Measurements from ENCODE around the gene PEX7.
A peak's percentile ranks its signal among the peaks of the same experiment; 100 is the strongest.
"Not testable (repeated sequence)": the region's sequence is repeated elsewhere in the genome, so short reads cannot be mapped to it uniquely, and the experiment has no call there.

The PEX7 gene

DNA sequence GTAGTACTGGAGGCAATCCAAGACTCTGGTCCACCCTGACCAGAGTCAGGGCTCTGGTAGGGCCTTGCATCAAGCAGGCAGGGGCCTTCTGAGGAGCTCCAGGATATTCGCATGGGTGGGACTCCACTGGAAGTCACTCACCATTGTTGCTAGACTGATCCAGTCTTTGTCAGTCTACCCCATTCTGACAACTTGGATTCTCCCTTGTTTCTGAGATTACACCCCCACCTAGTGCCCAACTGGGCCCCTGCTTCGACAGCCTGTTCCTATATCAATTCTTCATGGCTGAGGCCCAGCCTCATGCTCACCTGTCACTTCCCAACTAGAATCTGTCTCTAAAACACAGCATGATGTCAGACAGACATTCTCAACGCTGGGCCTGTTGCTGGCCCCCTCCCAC lies 104.9 kb downstream of the PEX7 start:
- TF ChIP-seq, protein P1, sequence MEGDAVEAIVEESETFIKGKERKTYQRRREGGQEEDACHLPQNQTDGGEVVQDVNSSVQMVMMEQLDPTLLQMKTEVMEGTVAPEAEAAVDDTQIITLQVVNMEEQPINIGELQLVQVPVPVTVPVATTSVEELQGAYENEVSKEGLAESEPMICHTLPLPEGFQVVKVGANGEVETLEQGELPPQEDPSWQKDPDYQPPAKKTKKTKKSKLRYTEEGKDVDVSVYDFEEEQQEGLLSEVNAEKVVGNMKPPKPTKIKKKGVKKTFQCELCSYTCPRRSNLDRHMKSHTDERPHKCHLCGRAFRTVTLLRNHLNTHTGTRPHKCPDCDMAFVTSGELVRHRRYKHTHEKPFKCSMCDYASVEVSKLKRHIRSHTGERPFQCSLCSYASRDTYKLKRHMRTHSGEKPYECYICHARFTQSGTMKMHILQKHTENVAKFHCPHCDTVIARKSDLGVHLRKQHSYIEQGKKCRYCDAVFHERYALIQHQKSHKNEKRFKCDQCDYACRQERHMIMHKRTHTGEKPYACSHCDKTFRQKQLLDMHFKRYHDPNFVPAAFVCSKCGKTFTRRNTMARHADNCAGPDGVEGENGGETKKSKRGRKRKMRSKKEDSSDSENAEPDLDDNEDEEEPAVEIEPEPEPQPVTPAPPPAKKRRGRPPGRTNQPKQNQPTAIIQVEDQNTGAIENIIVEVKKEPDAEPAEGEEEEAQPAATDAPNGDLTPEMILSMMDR (IDR thresholded peaks at IDR 0.05; ENCODE audit: unreplicated experiment in 3 of 3), result no peak

DNA sequence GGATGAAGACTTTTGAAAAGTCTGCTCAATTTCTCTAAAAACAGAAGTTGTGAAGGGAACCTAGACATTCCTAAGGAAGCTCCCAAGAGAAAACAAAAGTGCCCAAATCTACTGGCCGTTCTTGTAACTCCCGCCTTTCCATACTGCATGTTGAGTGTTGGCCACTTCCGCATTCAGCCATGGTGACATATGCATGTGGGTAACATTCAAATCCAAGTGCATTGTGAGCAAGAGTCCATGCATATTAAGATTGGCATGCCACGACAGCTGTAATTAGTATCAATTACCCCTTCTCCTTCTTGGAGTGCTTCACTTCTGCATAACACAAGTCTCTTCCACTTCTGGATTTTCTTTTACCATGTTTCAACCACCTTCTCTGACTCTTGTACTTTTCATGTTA lies 108.1 kb downstream of the PEX7 start:
- H3K27me3 Mint-ChIP-seq (ENCODE audit: low read depth), result peaks cover 23% of the 10 kb centered on the region
- no peak overlapping the region for H3K27ac Mint-ChIP-seq
- no peaks in the 10 kb centered on the region for H3K36me3 Mint-ChIP-seq (ENCODE audit: low read depth)
- TF ChIP-seq, protein P1 (IDR thresholded peaks at IDR 0.05; ENCODE audit: unreplicated experiment in 3 of 3), result no peak
- no peak overlapping the region for H3K4me3 Mint-ChIP-seq
- H3K4me1 Mint-ChIP-seq, result no peaks in the 10 kb centered on the region
- no peaks in the 10 kb centered on the region for H3K9me3 Mint-ChIP-seq

More for the DNA sequence above, 104.9 kb downstream of the PEX7 start:
- H3K27me3 Mint-ChIP-seq (ENCODE audit: low read depth), result peaks cover 41% of the 10 kb centered on the region
- H3K4me1 Mint-ChIP-seq, result no peaks in the 10 kb centered on the region
- H3K4me3 Mint-ChIP-seq, result no peak overlapping the region
- no peaks in the 10 kb centered on the region for H3K9me3 Mint-ChIP-seq
- H3K36me3 Mint-ChIP-seq (ENCODE audit: low read depth), result no peaks in the 10 kb centered on the region
- no peak overlapping the region for H3K27ac Mint-ChIP-seq

DNA sequence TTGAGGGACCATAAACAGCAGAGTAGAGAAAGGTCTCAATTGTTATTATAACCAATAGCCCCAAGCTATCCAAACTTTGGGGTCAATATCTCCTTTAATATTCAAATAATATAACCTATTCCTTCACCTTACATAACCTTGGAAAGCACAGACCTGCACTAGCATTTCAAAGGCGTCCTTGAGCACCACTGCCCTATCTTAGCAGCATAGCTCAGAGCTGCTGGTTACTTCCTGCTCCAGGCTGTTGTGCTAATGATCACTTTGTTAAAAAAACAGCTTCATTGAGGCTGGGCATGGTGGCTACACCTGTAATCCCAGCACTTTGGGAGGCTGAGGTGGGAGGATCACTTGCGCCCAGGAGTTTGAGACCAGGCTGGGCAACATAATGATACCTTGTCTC lies 110.2 kb downstream of the PEX7 start:
- H3K9me3 Mint-ChIP-seq, result no peaks in the 10 kb centered on the region
- no peaks in the 10 kb centered on the region for H3K4me1 Mint-ChIP-seq
- no peak overlapping the region for H3K27ac Mint-ChIP-seq
- no peaks in the 10 kb centered on the region for H3K36me3 Mint-ChIP-seq (ENCODE audit: low read depth)
- H3K4me3 Mint-ChIP-seq, result no peak overlapping the region
- TF ChIP-seq, protein P1 (IDR thresholded peaks at IDR 0.05; ENCODE audit: unreplicated experiment in 3 of 3), result no peak
- peaks cover 15% of the 10 kb centered on the region for H3K27me3 Mint-ChIP-seq (ENCODE audit: low read depth)

DNA sequence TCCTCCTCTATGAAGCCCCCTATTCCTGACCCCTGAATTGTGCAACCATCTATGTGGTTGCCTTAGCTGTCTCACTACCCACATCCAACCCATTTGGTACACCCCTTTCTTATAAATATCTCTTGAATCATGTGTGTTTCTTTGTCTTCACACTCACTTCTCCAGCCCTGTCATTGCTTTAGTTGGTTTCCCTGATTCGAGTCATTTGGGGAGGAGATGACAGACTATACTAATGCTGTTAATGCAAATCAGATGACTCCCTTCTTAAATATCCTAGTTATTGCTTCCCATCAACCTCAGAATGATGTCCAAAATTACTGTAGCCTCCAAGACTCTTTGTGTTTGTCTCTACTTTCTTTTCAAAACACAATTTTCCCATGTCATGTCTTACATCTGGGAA lies 122.7 kb downstream of the PEX7 start:
- Mint-ChIP-seq H3K36me3 (ENCODE audit: low read depth) (no peaks in the 10 kb centered on the region), H3K4me3 (no peak overlapping the region), H3K27me3 (ENCODE audit: low read depth) (peaks cover 3% of the 10 kb centered on the region), H3K27ac (no peak overlapping the region), H3K9me3 (peaks cover 2% of the 10 kb centered on the region), H3K4me1 (no peaks in the 10 kb centered on the region)
- TF ChIP-seq, protein P1 (IDR thresholded peaks at IDR 0.05; ENCODE audit: unreplicated experiment in 3 of 3), result no peak

DNA sequence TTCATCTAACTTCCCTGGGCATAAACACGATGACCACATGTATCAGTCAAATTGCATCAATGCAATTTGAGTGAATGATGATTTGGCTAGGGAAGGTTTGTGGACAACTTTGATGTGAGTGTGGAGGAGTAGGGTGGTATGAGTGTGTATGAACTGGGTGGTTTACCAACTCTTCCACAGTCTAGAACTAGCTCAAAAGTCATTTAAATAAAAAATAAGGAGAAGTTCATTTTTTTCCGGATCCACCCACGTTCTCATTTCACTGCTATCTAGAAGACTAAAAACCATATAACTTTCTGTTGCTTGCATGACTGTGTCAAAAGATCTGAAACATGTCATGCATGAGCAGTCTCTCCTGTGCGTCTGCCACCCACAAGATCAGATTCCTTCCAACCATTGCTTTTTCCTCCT lies 123.3 kb downstream of the PEX7 start:
- no peaks in the 10 kb centered on the region for H3K4me1 Mint-ChIP-seq
- TF ChIP-seq, protein P1 (IDR thresholded peaks at IDR 0.05; ENCODE audit: unreplicated experiment in 3 of 3), result no peak
- H3K36me3 Mint-ChIP-seq (ENCODE audit: low read depth), result no peaks in the 10 kb centered on the region

DNA sequence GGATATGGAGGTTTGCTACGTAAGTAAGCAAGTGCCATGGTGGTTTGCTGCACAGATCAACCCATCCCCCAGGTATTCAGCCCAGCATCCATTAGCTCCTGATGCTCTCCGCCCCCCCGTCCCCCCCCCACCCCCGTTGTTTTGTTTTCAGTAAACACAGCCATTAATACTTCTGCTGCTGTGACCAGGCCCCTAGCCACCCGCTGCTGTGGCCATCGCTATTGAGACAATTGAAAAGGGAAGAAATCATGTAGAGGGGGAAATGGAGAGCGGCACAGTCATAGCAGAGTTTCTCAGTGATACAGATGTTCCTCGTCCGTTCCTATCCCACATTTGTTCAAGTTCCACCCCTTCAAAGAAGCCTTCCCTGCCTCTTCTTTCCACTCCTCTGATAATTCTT lies 124.6 kb downstream of the PEX7 start:
- Mint-ChIP-seq H3K27ac (no peak overlapping the region), H3K36me3 (ENCODE audit: low read depth) (no peaks in the 10 kb centered on the region), H3K9me3 (peaks cover 2% of the 10 kb centered on the region), H3K4me3 (no peak overlapping the region), H3K4me1 (no peaks in the 10 kb centered on the region), H3K27me3 (ENCODE audit: low read depth) (peaks cover 4% of the 10 kb centered on the region)
- TF ChIP-seq, protein P1 (IDR thresholded peaks at IDR 0.05; ENCODE audit: unreplicated experiment in 3 of 3), result no peak

More for the DNA sequence above, 123.3 kb downstream of the PEX7 start:
- Mint-ChIP-seq H3K27me3 (ENCODE audit: low read depth) (peaks cover 3% of the 10 kb centered on the region), H3K27ac (no peak overlapping the region), H3K4me3 (no peak overlapping the region), H3K9me3 (peaks cover 2% of the 10 kb centered on the region)

DNA sequence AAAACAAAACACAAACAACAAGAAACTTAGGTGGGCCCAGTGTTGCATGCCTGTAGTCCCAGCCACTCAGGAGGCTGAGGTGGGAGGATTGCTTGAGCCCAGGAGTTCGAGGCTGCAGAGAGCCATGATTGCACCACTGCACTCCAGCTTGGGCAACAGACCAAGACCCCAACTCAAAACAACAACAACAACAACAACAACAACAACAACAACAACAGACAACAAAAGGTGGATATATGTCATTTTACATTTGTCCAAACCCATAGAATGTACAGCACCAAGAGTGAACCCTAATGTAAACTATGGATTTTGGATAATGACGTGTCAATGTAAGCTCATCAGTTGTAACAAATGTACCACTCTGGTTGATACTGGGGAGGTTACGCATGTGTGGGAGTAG lies 127.6 kb downstream of the PEX7 start:
- not testable (repeated sequence) for H3K36me3 Mint-ChIP-seq (ENCODE audit: low read depth); H3K9me3 Mint-ChIP-seq; H3K4me1 Mint-ChIP-seq; H3K4me3 Mint-ChIP-seq
- peaks cover 13% of the 10 kb centered on the region for H3K27me3 Mint-ChIP-seq (ENCODE audit: low read depth)
- peak overlapping the region in 1 of 3 experiments; percentile 73 for H3K27ac Mint-ChIP-seq

All from nephron (organoid).